ENCODE results near the gene ANKRD63. TPM values are rescaled to one million over a fixed set of nuclear protein-coding genes. Genes with fewer than 3 reads are reported as not detected.
A peak's percentile ranks its signal among the peaks of the same experiment; 100 is the strongest.

Gene ANKRD63
- total and polyA plus RNA-seq, 2 of the 13 experiments (the other 11 are each of a cell fraction or from before 2014, with no cell fraction given) = not detected

- no peak for TF ChIP-seq ZNF430 (CRISPR knock-in tag; IDR thresholded peaks at IDR 0.05)
- TF ChIP-seq THAP7 (CRISPR knock-in tag; IDR thresholded peaks at IDR 0.05) = no peak
- no peak for TF ChIP-seq STAT6 (CRISPR knock-in tag; IDR thresholded peaks at IDR 0.05; ENCODE audit: borderline replicate concordance)
- TF ChIP-seq BORCS8-MEF2B (CRISPR knock-in tag; IDR thresholded peaks at IDR 0.05) = no peak
- TF ChIP-seq NR2F6 (IDR thresholded peaks at IDR 0.05) = no peak
- no peak for TF ChIP-seq NR2F6 (CRISPR knock-in tag; IDR thresholded peaks at IDR 0.05)
- no peak for TF ChIP-seq ZNF710 (CRISPR knock-in tag; IDR thresholded peaks at IDR 0.05; ENCODE audit: borderline replicate concordance)
- TF ChIP-seq ZNF513 (CRISPR knock-in tag; conservative IDR thresholded peaks at IDR 0.05) = no peak
- TF ChIP-seq ZNF274 (CRISPR knock-in tag; IDR thresholded peaks at IDR 0.05) = no peak
- TF ChIP-seq ZNF720 (CRISPR knock-in tag; IDR thresholded peaks at IDR 0.05) = no peak
- no peak for TF ChIP-seq PPARG (CRISPR knock-in tag; conservative IDR thresholded peaks at IDR 0.05)
- TF ChIP-seq ZSCAN31 (CRISPR knock-in tag; IDR thresholded peaks at IDR 0.05; ENCODE audit: low read depth) = no peak
- TF ChIP-seq ZNF138 (CRISPR knock-in tag; IDR thresholded peaks at IDR 0.05; ENCODE audit: low read depth) = no peak; the same call in 1 of the 2 replicates
- no peak for TF ChIP-seq ZMYM2 (CRISPR knock-in tag; IDR thresholded peaks at IDR 0.05)
- no peak for TF ChIP-seq CBX1 (IDR thresholded peaks at IDR 0.05; ENCODE audit: low read depth)
- no peak for TF ChIP-seq ZNF629 (CRISPR knock-in tag; conservative IDR thresholded peaks at IDR 0.05)
- TF ChIP-seq ZNF776 (CRISPR knock-in tag; IDR thresholded peaks at IDR 0.05) = no peak
- TF ChIP-seq HNF4A (CRISPR knock-in tag; IDR thresholded peaks at IDR 0.05) = no peak
- no peak for TF ChIP-seq GPBP1L1 (CRISPR knock-in tag; IDR thresholded peaks at IDR 0.05)
- TF ChIP-seq RXRA (CRISPR knock-in tag; IDR thresholded peaks at IDR 0.05) = 0 out of 2 replicates have a peak, but pooled peaks have one; percentile 28
- TF ChIP-seq ZSCAN12 (CRISPR knock-in tag; IDR thresholded peaks at IDR 0.05) = no peak
- no peak for TF ChIP-seq ZFP1 (CRISPR knock-in tag; IDR thresholded peaks at IDR 0.05)
- no peak for TF ChIP-seq RFX5 (IDR thresholded peaks at IDR 0.05; ENCODE audit: low read depth, low read length)
These were observed 3.3 kb downstream of the ANKRD63 start (continued) for GRCh38 chr15:40279437-40280141.
